T-helper 2 cell treated with Interferon-gamma antibody and Interleukin-4, amounts not matched to agents 5 μg/mL and 100 μg/mL, for 36 hours (primary cell): ENCODE results near the gene USP8.
"Not testable (repeated sequence)": the region's sequence is repeated elsewhere in the genome, so short reads cannot be mapped to it uniquely, and the experiment has no call there.

Experiments used
- DNase-seq: peaks from one replicate; pipeline ENCODE4 v3.0.0; 2021; ENCODE audit warnings: low spot score
- H3K27ac Mint-ChIP-seq: one replicate; pipeline ENCODE4 v1.8.0; 2021; ENCODE audit warnings: mild to moderate bottlenecking, mixed read lengths
- H3K27me3 Mint-ChIP-seq: one replicate; pipeline ENCODE4 v1.8.0; 2021; ENCODE audit warnings: low read depth, mixed read lengths
- H3K36me3 Mint-ChIP-seq: one replicate; pipeline ENCODE4 v1.8.0; 2021; ENCODE audit warnings: low read depth, mixed read lengths
- H3K4me1 Mint-ChIP-seq: one replicate; pipeline ENCODE4 v1.8.0; 2021; ENCODE audit warnings: low read depth, mixed read lengths
- H3K4me3 Mint-ChIP-seq: one replicate; pipeline ENCODE4 v1.8.0; 2022; ENCODE audit warnings: mild to moderate bottlenecking, moderate library complexity, mixed read lengths
- H3K9me3 Mint-ChIP-seq: one replicate; pipeline ENCODE4 v1.8.0; 2021; ENCODE audit warnings: mixed read lengths

USP8 gene

GRCh38 chr15:50484781-50485180, 60.6 kb downstream of the USP8 start:
- no peak for DNase-seq
- H3K4me3 Mint-ChIP-seq, result no peak overlapping the region
- H3K9me3 Mint-ChIP-seq, result peaks cover 4% of the 10 kb centered on the region
- no peaks in the 10 kb centered on the region for H3K27me3 Mint-ChIP-seq
- H3K36me3 Mint-ChIP-seq, result peaks cover 65% of the 10 kb centered on the region
- peaks cover 24% of the 10 kb centered on the region for H3K4me1 Mint-ChIP-seq
- no peak overlapping the region for H3K27ac Mint-ChIP-seq

DNA sequence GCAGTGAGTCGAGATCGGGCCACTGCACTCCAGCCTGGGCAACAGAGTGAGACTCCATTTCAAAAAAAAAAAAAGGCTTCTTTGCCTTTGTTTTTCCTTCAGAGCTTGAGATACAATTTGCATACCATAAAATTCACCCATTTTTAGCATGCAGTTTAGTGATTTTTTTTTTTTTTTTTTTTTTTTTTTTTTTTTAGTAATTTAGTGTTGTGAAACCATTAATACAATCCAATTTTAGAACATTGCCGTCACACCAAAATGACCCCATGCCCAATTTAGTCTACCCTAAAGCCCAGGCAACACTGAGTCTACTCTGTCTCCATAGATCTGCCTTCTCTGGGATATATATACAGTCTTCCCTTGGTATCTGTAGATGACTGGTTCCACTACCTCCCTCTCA, 61.2 kb downstream of the USP8 start:
- Mint-ChIP-seq H3K4me1 (peaks cover 24% of the 10 kb centered on the region), H3K27me3 (no peaks in the 10 kb centered on the region), H3K36me3 (peaks cover 67% of the 10 kb centered on the region), H3K4me3 (no peak overlapping the region), H3K27ac (no peak overlapping the region), H3K9me3 (peaks cover 4% of the 10 kb centered on the region)
- DNase-seq, result no peak

- DNase-seq, result peak; percentile 46
- H3K27me3 Mint-ChIP-seq, result no peaks in the 10 kb centered on the region
Measured at GRCh38 chr15:50487287-50487686, 63.1 kb downstream of the USP8 start.

GRCh38 chr15:50493625-50494024, 69.4 kb downstream of the USP8 start:
- Mint-ChIP-seq H3K4me1 (no peaks in the 10 kb centered on the region), H3K27ac (no peak overlapping the region), H3K4me3 (no peak overlapping the region), H3K36me3 (peaks cover 58% of the 10 kb centered on the region), H3K9me3 (no peaks in the 10 kb centered on the region), H3K27me3 (no peaks in the 10 kb centered on the region)
- no peak for DNase-seq

More at GRCh38 chr15:50487287-50487686, 63.1 kb downstream of the USP8 start:
- Mint-ChIP-seq H3K36me3 (peaks cover 62% of the 10 kb centered on the region), H3K4me3 (no peak overlapping the region), H3K27ac (peak overlapping the region; percentile 33), H3K9me3 (peaks cover 4% of the 10 kb centered on the region), H3K4me1 (peaks cover 10% of the 10 kb centered on the region)

DNA sequence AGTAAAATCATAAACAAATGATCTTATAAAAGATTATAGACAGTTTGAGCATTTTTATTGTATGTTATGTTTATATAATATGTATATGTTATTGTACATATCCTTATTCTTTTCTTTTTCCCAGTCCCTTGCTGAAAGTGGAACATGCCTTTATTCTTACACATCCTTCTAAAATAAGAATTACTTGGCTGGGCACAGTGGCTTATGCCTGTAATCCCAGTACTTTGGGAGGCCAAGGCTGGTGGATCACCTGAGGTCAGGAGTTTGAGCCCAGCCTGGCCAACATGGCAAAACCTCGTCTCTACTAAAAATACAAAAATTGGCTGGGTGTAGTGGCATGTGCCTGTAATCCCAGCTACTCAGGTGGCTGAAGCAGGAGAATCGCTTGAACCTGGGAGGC, 70.3 kb downstream of the USP8 start:
- not testable (repeated sequence) for DNase-seq, H3K9me3 Mint-ChIP-seq, H3K27ac Mint-ChIP-seq, H3K4me1 Mint-ChIP-seq, H3K4me3 Mint-ChIP-seq, H3K27me3 Mint-ChIP-seq
- H3K36me3 Mint-ChIP-seq, result peaks cover 60% of the 10 kb centered on the region

DNA sequence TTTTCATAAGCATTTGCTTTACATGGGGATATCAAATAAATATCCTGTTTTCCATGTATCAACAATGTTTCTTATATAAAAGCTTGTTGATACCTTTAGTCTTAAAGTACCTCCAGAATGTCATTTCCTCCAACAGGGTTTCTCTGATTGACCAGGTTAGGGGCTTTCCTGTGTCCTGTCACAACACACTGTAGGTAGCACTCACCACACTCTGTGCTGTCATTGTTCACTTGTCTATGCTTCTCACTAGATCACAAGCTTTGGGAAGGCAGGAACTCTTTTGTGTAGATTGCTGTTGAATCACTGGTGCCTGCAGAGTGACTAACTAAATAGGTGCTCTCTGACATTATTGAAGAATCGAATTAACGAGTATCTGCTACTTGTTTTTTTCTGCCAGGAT, 72.5 kb downstream of the USP8 start:
- Mint-ChIP-seq H3K27ac (no peak overlapping the region), H3K9me3 (no peaks in the 10 kb centered on the region), H3K36me3 (peaks cover 58% of the 10 kb centered on the region), H3K4me1 (no peaks in the 10 kb centered on the region), H3K27me3 (no peaks in the 10 kb centered on the region), H3K4me3 (no peak overlapping the region)
- DNase-seq, result no peak

GRCh38 chr15:50500352-50500751, 76.1 kb downstream of the USP8 start:
- no peak for DNase-seq
- H3K36me3 Mint-ChIP-seq, result peaks cover 45% of the 10 kb centered on the region
- no peak overlapping the region for H3K27ac Mint-ChIP-seq

GRCh38 chr15:50501815-50502214, 77.6 kb downstream of the USP8 start:
- Mint-ChIP-seq H3K9me3 (no peaks in the 10 kb centered on the region), H3K27me3 (no peaks in the 10 kb centered on the region), H3K4me3 (no peak overlapping the region), H3K27ac (no peak overlapping the region), H3K36me3 (peaks cover 35% of the 10 kb centered on the region), H3K4me1 (peaks cover 10% of the 10 kb centered on the region)
- no peak for DNase-seq

More at GRCh38 chr15:50500352-50500751, 76.1 kb downstream of the USP8 start:
- Mint-ChIP-seq H3K4me1 (peaks cover 10% of the 10 kb centered on the region), H3K4me3 (no peak overlapping the region), H3K27me3 (no peaks in the 10 kb centered on the region), H3K9me3 (no peaks in the 10 kb centered on the region)

GRCh38 chr15:50503144-50503543, 78.9 kb downstream of the USP8 start:
- H3K4me3 Mint-ChIP-seq, result no peak overlapping the region
- H3K27me3 Mint-ChIP-seq, result no peaks in the 10 kb centered on the region
- DNase-seq, result no peak
- H3K9me3 Mint-ChIP-seq, result no peaks in the 10 kb centered on the region
- peaks cover 10% of the 10 kb centered on the region for H3K4me1 Mint-ChIP-seq
- peak overlapping the region; percentile 62 for H3K27ac Mint-ChIP-seq
- H3K36me3 Mint-ChIP-seq, result peaks cover 31% of the 10 kb centered on the region

- DNase-seq, H3K27me3 Mint-ChIP-seq, H3K4me3 Mint-ChIP-seq, H3K27ac Mint-ChIP-seq, H3K9me3 Mint-ChIP-seq: not testable (repeated sequence)
- H3K36me3 Mint-ChIP-seq, result peaks cover 14% of the 10 kb centered on the region
- peaks cover 10% of the 10 kb centered on the region for H3K4me1 Mint-ChIP-seq
Measured at GRCh38 chr15:50505656-50506055, 81.5 kb downstream of the USP8 start.

DNA sequence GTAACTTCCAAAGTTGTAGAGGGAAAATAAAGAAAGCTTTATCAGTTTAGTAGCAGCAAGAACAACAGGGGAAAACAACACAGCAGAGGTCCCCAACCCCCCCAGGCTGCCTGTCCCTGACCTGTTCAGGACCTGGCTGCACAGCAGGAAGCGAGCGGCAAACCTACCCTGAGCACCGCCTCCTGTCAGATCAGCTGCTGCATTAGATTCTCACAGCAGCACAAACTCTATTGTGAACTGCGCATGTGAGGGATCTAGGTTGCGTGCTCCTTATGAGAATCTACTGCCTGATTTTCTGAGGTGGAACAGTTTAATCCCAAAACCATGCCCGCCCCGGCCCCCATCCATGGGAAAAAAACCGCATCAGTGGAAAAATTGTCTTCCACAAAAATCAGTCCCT, 81.9 kb downstream of the USP8 start:
- Mint-ChIP-seq H3K4me1 (peaks cover 10% of the 10 kb centered on the region), H3K27ac (no peak overlapping the region), H3K27me3 (no peaks in the 10 kb centered on the region), H3K36me3 (peaks cover 12% of the 10 kb centered on the region), H3K4me3 (no peak overlapping the region), H3K9me3 (no peaks in the 10 kb centered on the region)
- DNase-seq, result no peak

DNA sequence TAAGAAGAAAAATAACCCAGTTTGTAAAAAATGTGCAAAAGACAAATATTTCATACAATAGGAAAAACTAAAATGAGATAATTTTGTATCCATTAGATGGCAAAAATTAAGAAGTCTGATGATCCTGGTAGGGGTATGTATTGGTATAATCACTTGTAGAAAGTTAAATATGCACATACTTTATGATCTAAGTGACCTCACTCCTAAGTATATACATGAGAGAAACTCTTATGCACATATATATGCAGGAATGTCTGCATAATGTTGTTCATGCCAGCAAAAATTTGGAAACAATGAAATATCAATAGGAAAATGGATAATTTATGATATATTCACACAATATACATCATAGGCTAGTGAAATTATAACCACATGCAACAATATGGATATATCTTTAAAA, 88.8 kb downstream of the USP8 start:
- no peak for DNase-seq
- Mint-ChIP-seq H3K4me3 (no peak overlapping the region), H3K36me3 (no peaks in the 10 kb centered on the region), H3K27me3 (no peaks in the 10 kb centered on the region), H3K27ac (no peak overlapping the region), H3K9me3 (no peaks in the 10 kb centered on the region), H3K4me1 (no peaks in the 10 kb centered on the region)

- Mint-ChIP-seq H3K27me3 (no peaks in the 10 kb centered on the region), H3K27ac (no peak overlapping the region), H3K36me3 (no peaks in the 10 kb centered on the region), H3K9me3 (no peaks in the 10 kb centered on the region), H3K4me3 (no peak overlapping the region), H3K4me1 (no peaks in the 10 kb centered on the region)
- DNase-seq, result no peak
Measured at GRCh38 chr15:50519740-50520425, 95.7 kb downstream of the USP8 start.

GRCh38 chr15:50523851-50524251, 99.6 kb downstream of the USP8 start:
- Mint-ChIP-seq H3K4me3 (no peak overlapping the region), H3K4me1 (no peaks in the 10 kb centered on the region), H3K36me3 (no peaks in the 10 kb centered on the region), H3K27me3 (no peaks in the 10 kb centered on the region), H3K27ac (no peak overlapping the region), H3K9me3 (no peaks in the 10 kb centered on the region)
- no peak for DNase-seq

GRCh38 chr15:50531163-50531562, 107.0 kb downstream of the USP8 start:
- Mint-ChIP-seq H3K27ac (no peak overlapping the region), H3K9me3 (no peaks in the 10 kb centered on the region), H3K27me3 (no peaks in the 10 kb centered on the region), H3K4me1 (peaks cover 7% of the 10 kb centered on the region), H3K36me3 (no peaks in the 10 kb centered on the region), H3K4me3 (no peak overlapping the region)
- no peak for DNase-seq
